HG03460 (cell line): ENCODE data around the gene CCND3.
"Not testable (repeated sequence)": the region's sequence is repeated elsewhere in the genome, so short reads cannot be mapped to it uniquely, and the experiment has no call there.

Experiments
- ATAC-seq: cut with Tn5 transposase; IDR thresholded peaks from one replicate; pipeline ENCODE4 v1.9.1; 2021; ENCODE audit not compliant: unreplicated experiment

The CCND3 gene

DNA sequence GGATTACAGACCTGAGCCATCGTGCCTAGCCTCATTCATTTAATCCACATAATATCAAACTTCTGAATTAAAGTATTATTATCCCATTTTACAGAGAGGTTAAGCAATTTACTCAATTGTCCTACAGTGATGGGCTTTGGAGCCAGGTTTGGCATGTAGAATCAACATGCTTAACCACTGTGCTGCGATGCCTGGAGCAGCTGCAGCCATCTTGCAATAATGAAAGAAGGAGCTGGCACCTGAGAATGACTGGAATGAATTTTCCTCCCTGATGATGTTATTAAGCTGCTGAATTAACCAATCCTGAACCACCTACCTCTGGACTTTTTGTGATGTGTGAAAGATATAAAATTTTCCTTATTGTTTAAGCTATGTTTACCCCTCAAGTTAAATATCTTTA, 13.1 kb upstream of the CCND3 start:
- no peak for ATAC-seq

DNA sequence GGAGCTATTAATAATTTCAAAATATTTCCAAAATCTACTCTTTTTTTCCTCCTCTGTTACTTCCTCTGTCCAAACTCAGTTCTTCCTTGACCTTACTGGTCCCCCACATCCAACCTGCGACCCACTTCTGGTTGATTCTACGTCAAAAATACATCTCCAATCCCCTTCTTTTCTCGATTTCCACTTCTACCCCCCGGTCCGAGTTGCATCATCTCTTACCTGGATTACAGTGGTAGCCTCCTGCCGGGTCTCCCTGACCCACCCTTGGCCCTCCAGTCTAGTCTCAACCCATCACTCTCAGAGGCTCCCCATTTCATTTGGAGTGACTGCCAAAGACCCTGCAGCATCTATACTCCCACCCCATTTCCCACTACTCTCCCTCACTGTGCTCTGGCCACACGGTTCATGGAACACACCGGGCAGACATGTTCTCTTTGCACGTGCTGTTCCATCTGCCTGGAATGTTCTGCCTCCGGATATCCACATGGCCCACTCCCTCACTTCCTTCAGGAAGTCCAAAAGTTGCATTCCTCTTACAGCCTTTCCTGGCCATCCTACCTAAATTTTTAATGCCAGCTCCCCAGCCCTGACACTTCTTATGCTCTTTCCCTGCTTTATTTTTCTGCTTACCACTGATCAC, 6.1 kb upstream of the CCND3 start:
- ATAC-seq = no peak

DNA sequence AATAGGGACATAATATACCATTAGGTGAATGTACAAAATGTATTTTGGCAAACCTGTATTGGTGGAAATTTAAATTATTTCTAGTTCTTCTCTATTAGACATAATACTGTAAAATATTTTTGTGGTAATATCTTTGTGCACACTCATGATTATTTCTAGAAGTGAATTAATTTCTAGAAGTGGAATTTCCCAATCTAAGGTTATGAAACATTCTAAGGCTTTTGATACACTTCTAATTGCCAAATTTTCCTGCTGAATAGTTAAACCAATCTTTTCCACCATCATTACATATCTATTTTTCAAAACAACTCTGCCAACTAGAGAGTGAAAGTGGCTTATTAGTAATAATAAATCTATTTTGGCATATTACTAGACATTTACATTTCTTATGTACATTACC, 1.8 kb upstream of the CCND3 start:
- ATAC-seq = no peak

DNA sequence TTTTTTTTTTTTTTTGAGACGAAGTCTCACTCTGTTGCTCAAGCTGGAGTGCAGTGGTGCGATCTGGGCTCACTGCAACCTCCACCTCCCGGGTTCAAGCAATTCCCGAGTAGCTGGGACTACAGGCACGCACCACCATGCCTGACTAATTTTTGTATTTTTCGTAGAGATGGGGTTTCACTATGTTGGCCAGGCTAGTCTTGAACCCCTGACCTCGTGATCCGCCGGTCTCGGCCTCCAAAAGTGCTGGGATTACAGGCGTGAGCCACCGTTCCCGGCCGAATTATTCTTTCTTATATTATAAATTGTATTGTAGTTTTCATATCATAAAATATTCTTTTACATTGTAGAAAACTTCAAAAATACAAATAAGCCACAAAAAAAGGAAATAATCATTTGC, 1.3 kb upstream of the CCND3 start:
- not testable (repeated sequence) for ATAC-seq

DNA sequence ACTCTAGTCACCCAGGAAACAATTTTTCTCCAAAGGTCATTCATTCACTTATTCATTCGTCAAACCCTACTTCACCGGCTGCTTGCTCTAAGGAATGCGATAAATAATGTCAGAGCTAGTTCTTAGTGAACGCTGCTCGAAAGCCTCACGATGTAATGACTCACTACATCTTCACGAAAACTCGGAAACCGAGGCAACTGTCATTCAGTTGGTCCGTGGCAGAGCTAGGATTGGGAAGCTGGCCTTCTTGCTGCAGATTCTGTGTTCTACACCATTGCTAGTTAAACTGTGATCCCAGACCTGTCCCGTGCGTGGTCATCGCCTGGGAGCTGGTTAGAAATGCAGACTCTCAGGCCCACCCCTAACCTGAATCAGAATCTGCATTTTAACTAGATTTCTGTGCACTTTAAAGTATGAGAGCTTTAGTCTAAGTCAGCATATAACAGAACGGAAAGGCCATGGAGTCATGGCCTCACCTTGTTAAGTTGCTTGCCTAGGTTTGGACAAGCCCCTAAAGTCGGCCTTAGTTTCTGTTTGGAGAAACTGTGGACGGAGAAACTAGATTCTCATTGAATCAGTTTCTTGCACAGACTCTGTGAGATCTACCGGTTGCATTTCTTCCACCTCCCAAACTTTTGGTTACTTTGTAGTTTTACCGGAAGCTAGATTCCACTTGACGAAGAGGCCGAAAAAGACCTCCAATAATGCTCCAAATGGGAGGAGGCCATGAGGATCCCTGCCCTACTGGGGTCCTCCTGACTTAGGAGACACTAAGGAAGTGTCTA, 651 bp upstream of the CCND3 start:
- no peak for ATAC-seq

DNA sequence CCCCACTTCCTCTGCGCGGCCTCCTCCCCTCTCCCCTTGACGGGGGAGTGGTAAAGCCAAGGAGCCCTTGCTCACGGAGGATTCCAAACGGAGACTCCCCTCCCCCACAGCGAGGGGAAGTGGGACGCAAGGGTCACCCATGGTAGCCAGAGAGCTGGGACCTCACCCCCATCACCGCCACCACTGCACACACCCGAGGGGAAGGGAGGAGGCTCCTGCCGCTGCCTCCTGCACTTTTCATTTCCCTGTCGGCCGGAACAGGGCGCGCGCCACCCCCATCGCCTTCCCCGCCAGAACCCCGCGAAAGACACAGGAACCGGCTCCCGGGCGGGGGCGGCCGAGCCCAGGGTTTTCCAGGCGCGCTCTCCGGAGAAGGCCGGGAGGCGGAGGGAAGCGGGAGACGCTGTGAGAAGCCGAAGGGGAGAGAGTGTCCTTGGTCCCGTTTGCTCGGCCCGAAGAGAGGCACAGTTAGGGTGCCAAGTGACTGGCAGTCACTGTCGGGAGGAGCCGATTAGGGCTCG, 789 bp downstream of the CCND3 start:
- ATAC-seq = no peak

DNA sequence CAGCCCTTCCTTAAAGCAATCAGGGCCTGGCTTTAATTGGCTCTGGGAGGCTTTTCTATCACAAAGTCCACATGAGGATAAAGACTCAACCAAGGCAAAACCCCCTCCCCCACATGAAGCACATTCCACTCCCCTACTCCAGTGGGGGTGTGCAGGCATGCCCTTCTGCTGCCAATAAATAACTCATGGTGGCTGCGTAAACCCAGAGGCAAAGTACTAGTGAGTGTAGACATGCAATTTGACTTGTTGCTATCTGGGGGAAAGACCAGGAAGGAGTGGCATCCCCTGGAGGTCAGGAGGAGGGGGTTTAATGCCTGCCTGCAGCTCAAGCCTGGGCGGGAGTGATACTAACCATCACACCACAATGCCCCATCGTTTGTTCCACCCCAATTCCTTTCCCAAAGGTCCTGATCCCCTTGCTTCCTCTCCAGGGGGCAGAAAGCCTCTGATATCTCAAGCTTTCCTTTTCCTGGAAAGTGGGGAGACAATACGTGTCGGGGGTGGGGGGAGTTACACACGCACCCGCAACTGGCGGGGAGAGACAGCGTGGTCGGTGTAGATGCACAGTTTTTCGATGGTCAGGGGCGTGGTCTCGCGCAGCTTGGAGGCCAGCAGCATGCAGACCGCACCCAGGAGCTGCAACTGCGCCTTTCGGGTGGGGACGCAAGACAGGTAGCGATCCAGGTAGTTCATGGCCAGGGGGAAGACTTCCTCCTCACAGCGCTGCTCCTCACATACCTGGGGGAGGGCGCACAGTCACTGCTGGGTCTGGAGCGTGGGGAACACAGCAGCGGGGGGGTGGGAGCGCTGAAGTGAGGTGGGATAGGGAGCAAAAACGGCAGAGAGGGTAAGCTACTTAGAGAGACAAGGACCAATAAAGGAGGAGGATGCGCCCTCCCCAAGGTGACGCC, 1.5 kb downstream of the CCND3 start:
- ATAC-seq = no peak

DNA sequence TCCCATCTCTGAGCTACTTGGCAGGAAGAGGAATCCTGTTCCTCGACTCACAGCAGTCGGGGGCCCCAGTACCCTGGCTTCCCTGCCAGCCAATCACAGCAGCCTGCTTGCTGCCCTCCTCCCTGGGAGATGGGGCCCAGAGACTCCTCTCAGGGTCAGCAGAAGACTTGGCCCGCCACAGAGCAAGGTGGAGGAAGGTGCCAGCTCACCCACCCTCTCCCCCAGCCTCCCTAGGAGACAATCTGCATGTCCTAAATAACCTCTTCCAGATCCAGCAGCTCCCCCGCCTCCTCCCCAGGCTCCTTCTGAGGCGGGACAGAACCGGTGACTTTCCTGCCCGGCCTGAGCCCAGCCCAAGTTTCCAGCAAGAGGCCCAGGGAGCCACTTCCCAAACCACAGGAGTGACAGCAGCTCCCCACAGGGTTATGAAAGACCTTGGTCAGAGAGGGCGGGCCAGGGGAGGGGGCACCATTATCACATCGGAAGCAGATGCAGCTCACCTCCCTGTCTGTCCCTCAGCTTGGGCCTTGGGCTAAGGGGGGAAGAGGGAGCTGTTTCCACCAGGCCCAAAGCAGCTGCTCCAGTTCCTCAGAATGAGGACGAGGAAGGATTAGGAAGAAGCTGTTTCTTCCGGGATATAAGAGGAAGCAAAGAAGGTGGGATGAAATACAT, 2.3 kb downstream of the CCND3 start:
- ATAC-seq = no peak

DNA sequence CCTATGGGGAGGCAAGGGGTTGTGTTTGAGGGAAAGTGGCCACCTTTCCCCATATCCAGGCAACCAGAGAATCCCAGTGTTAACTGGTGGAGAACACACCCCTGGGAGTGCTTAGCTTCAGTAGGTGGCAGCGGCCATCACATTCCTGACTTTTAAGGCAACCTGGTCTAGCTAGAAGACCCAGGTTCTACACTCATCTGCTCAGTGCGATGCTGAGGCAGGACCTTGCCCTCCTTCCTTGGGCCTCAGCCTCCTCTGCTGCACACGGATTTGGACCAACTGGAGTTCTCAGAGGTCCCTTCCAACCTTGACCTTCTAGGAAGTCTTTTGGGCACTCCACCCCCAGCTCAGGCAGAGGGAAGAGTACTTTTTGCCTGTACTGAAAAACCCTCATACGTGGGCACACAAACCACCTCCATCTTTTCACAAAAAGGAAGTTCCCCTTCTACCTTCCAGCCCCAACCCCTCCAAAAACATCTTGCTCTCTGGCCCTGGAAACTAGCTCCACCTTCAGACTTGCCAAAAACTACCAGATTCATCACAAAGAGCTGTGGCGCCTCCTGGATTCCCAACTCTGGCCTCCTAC, 2.9 kb downstream of the CCND3 start:
- ATAC-seq = no peak

DNA sequence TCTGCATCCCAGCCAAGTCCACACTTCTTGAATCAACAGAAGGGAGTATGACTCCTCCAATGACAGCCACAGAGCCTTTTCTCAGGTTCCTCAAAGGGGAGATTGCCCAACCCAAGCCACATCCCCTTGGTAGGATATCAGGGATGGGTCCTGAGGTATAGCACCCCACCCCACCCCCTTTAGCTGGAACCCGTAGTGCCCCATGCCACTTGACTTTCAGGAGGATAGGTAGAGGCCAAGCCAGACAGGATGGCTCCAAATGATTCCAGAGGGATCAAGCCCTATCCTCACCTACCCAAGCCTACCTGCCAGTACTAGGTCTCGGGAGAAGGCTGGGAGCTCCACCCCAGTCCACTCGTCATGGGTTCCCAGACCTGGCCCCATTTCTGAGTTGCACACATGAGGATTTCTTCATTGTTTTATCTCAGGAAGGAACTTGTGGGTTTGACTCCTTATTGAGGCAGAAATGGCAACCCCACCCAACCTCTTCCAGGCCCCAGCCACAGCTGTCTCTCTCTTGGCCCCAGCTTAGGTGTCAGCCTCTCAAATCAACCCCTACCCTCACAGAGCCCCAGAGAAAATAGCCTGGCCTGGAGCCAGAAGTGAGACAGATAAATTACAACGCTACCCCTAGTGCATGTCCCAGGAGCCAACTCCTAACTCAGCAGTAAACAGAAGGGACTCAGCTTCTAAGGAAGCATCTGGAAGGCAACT, 3.6 kb downstream of the CCND3 start:
- no peak for ATAC-seq

DNA sequence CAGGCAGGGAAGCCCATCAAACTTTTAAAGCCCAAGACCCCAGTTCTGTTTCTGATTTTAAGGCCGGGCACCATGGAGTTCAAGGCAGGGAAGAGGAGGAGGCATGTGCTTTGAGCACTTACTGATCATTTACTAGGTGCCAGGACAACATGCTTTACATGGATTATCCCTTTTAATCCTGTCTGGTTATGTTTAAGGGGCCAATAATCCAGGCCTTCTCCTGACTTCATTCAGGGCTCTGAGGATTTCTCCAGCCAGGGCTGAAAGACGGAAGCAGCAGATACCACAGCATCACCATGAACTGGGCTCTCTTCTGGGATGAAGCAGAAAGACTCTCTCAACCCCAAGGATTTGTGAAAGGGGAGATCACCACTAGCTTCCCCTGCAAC, 4.1 kb downstream of the CCND3 start:
- no peak for ATAC-seq

DNA sequence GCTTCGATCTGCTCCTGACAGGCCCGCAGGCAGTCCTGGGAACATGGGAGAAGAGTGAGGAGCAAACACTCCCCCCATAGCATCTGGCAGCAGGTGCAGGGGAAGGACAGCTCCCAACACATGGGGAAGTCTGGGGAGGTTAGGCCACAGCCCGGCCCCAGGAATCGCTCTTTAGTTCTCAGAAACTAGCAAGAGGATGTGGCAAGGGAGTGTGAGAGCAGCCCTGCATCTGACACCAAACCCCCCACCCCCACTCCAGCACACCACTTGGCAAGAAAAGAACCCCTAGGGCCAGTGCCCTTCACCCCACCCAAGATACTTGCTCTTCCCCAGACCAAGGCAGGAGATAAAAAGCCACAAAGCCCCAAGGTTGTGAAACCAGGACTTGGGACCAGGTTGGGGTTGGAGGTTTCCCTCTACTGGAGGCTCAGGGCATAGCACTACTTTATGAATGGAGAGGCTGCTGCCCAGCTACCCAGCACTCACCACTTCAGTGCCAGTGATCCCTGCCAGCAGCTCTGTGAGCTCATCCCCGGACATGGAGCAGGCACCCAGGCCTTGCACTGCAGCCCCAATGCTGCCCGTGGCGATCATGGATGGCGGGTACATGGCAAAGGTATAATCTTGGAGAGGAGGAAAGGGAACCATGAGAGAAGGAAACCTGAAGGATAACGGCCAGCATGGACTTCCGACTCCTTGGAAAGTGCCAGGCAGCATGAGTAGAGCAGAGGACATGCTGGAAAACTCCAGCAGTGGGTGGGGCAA, 5.4 kb downstream of the CCND3 start:
- peak; percentile 48 for ATAC-seq

DNA sequence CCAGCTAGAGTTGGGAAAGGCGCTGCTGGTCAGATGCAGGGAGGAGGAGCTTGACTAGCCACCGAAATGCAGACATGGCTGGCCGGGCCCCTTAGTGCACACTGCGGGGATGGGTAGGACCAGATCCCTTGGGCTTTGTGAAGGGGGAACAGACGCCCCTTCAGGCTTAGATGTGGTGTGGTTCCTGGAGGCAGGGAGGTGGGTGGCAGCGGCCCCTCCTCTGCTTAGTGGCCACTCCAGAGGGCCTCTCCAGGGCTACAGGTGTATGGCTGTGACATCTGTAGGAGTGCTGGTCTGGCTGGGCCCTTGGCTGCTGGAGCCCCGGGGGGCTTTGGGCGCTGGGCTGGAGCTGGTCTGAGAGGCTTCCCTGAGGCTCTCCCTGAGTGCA, 5.9 kb downstream of the CCND3 start:
- no peak for ATAC-seq

DNA sequence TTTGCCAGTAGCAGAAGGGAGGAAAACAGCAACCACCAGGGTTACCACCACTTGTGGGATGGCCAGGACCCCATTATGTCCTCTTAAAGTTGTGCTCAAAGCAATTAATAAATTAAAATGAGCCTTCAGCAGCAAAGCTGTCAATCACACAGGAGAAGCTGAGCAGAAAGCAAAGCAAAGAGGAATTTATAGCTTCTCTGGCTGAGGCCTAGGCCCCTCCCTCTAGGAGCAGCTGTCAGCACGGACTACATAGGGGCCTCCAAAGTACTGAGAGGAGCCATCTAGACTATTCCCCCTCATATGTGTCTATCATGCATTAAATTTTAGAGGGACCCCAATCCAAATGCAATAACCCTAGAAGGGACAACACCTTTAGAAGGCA, 6.4 kb downstream of the CCND3 start:
- ATAC-seq = no peak

DNA sequence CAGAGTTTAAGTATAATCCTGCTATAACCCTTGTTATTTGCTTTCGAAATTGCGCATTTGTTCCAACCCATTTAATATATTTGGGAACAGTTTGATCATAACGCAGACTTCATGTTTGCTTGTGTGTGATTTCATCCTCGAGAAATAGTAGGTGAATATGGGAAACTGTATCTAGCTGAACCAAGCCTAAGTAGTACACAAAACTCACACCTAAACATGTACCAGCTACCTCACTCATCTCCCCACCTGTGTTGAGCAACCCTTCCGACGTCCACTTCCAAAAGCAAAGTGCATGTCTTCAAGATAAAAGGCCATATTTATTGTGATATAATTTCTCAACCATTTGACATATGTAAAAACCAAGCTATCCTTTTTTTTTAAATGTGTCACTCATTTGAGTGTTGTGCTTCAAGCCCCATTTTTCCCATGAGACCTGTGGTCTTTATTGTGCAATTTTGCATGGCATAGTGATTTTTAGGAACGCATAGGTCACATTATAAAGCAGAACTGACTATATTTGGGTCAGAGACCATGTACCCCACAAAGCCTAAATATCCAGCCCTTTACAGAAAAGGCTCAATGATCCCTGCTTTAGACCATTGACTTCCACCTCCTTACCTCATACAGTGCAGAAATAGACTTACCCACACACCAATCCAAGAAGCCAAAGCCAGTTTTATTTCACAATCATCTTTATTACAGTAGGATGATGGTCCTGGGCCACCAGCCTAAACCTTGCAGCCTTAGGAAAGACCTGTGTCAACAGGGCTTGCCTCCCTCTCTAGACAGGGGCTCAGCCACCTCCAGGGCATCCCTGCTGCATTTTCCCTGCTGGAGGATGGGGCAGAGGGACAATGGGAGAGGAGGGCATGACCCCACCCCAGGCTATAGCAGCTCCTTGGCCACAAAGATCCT, 7.1 kb downstream of the CCND3 start:
- ATAC-seq = no peak

DNA sequence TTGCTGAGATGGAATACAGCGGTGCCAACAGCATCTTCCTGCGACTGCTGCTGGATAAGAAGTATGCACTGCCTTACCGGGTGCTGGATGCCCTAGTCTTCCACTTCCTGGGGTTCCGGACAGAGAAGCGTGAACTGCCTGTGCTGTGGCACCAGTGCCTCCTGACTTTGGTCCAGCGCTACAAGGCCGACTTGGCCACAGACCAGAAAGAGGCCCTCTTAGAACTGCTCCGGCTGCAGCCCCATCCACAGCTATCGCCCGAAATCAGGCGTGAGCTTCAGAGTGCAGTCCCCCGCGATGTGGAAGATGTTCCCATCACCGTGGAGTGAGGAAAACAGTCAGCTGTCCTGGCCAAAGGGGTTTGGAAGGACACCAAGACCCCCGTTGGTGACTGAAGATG, 9.2 kb downstream of the CCND3 start:
- ATAC-seq = no peak

DNA sequence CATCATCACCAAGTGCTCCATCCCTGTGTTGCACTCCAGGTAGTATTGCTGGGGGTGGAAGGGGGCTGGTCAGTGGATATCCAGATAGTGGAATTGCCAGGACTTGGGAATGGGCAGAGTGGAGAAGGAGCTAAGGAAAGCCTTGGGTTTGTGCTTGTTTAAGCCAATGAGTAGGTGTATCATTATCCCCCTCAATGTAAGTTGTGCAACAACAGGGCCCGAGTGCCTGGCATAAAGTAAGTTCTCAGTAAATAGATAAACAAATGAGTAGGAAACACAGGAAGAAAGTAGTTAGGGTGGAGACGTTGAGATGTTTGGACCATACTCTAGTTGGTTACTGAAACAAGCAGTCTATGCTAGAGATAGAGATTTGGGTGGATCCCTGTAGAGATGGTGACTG, 9.8 kb downstream of the CCND3 start:
- no peak for ATAC-seq

DNA sequence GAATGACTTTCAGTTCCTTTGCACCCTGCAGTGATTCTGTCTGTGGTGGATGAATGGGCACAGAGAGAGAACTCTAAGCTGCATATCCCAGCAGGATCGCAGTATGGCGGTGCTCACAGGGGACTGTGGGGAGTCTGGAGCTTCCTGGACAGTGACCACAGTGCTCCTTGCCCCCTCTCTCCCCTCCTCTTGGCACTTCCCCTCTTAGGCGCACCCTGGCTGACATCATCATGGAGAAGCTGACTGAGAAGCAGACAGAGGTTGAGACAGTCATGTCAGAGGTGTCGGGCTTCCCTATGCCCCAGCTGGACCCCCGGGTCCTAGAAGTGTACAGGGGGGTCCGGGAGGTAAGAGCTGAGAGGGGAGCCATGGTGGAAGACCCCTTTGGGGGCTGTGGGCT, 11.7 kb downstream of the CCND3 start:
- ATAC-seq = no peak
